NT2/D1 (cell line): ENCODE results near the gene TTC21B.

Source experiments
- SUZ12 ChIP-seq: IDR thresholded peaks from 2 replicates; pipeline ENCODE4 v1.6.1; 2011; ENCODE audit not compliant: insufficient read length, insufficient read depth; ENCODE audit errors: extremely low read depth
- YY1 ChIP-seq: IDR thresholded peaks from 2 replicates; pipeline ENCODE4 v1.6.1; 2011; ENCODE audit not compliant: insufficient read length, insufficient read depth

DNA sequence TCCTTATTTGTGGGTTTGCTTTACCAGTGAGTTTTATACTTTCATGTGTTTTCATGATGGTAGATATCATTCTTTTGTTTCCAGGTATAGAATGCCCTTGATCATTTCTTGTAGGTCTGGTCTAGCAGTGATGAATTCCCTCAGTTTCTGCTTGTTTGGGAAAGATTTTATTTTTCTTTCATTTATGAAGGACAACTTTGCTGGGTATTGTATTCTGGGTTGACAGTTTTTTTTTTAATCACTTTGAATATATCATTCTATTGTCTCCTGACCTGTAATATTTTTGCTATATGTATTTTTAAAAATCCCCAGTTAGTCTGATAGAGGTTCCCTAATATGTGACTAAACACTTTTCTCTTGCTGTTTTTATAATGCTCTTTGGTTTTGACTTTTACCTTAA lies 101.2 kb downstream of the TTC21B start:
- TF ChIP-seq YY1 = no peak
- no peak for TF ChIP-seq SUZ12
